GM19043 (cell line): ENCODE measurements around the gene MXD4.

ENCODE experiments used
- ATAC-seq: cut with Tn5 transposase; IDR thresholded peaks from one replicate; pipeline ENCODE4 v1.9.1; 2021; ENCODE audit warnings: low read depth; ENCODE audit not compliant: unreplicated experiment

MXD4 gene

DNA sequence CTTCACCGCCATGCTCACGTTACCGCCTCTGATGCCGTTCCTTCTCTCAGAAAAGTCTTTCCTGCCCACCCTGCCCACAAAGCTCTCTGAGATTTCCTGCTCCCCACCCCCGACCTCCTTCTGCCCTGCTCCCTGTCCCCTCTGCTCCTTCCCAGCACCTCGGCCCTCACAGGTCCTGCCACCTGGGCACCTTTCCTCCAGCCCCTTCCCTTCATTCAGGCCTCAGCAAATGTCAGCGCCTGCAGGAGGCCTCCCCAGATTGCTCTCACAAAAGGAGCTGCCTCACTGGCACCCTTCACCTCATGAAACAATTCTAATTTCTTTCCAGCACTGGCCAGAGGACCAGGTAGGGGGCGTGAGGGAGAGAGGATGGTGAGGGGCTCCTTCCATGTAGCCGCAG, 33.6 kb upstream of the MXD4 start:
- ATAC-seq = no peak

DNA sequence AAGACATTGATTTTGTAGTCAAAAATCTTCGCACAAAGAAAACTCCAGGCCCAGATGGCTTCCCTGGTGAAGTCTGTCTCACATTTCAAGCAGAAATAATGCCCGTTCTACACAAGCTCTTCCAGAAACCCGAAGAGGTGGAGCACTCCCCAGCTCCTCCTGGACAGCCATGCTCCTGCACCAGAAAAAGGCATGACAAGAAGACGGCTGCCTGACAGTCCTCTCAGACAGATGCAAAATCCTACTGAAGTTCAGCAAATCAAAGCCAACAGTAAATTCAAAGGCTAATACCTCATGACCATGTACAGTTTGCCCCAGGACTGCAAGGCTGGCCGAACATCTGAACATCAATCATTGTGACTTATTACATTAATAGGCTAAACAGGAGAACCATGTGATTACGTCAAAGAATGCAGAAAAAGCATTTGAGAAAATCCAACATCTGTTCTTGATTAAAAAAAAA, 30.8 kb upstream of the MXD4 start:
- no peak for ATAC-seq

DNA sequence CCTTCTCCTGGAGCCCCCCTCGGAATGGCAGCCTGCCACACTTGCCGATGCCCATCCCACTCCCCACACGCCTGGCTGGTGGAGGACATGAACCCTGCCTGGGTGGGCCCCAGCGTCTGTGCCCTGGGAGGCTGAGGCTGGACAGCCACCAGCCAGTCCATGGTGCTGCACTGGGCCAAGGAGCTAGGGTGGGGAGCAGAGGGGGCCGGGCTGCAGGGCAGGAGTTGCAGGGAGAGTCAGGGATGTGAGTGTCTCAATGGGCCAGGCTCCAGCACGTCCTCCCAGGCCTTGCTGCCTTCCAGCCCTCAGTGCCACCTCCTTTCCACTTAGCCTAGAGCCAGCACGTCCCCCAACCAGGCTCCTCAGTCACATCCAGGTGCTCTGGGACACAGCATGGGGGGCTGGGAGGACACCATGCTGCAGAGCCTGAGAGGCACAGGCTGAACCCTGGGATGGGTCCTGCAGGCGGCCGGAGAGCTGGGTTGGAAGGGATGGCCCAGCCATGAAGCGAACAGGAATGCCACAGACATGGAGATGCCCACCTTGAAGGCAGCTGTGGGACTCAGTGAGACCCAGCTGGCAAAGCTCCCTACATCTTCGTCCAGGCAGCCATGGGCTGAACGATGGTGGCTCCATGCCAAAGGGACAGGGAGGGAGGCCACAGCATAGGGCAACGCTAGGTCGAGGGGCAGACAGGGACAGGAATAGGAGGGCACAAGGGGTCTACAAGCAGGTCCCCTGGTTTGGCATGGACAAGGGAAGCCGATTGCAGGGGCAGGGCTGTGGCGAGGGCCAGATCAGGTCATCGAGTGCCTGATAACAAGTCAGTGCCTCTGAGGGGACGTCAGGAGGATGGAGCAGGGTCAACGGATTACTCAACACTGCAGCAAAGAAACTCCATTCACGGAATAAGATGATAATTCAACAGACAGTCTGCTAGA, 30.1 kb upstream of the MXD4 start:
- ATAC-seq = no peak

DNA sequence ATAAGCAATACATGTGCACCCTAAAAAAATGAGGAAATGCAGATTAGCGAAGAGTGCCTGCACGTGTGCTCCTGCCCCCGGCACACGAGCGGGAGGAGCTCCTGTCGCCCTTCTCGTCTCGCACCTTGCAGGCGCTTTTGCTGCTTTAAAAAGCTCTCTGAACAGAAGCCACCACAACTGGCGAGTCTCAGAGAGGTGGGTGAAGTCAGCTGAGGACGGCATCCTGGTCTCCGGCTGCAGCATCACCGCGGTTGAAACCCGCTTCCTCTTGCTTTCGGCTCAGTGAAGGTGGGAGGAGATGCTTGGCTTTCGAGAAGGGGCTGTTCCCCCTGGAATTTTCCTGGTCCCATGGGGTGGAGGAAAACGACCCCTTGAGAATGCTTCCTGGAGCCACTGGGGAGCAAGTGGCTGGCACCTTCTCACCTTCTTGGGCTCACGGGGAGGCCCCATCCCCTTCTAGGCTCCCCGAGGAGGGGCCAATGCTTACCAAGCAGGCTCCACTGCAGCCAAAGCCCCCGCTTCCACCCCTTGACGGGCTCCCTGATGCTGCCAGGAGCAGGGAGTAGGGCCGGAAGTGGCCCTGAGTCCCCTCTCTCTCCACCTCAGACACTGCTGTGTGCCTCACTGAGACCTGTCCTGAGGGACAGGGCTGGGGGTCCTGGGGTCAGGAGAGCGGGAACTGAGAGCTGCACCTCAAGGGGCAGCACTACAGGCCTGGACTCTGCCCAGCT, 29.2 kb upstream of the MXD4 start:
- ATAC-seq = no peak

DNA sequence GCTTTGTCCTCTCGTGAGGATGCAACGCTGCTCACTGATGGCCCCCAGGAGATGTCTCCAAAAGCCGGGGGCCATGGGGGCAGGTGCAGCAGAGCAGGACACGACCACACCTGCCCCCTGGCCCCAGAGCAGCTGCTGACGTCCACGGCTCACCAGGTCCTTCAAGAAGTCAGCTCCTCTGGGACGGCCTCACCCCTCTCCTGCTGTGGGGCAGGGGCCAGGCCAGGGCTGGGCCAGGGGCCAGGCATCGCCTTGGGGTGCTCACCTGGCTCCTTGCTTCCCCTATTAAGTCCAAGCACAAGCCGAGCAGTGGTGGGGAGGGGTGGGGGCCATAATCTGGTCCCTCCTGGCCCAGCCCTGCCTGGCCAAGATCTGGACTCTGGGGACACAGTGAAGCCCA, 28.6 kb upstream of the MXD4 start:
- ATAC-seq = no peak

DNA sequence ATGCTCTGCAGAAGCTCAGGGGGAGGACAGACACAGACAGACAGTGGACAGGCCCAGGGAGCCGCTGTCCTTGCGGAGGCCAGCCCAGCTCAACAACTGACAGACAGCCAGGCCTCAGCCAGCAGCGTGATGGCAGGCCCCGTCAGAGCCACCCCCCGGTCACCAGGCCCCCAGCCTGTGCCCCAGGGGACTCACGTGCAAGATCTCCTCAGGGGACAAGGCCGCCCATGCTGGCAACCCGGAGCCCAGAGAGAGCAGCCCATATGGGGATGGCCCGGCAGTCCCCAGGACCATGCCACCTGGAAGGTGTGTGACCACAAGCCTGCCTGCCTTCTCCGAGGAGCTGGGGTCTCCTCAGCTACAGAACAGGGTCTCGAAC, 28.0 kb upstream of the MXD4 start:
- ATAC-seq = no peak

DNA sequence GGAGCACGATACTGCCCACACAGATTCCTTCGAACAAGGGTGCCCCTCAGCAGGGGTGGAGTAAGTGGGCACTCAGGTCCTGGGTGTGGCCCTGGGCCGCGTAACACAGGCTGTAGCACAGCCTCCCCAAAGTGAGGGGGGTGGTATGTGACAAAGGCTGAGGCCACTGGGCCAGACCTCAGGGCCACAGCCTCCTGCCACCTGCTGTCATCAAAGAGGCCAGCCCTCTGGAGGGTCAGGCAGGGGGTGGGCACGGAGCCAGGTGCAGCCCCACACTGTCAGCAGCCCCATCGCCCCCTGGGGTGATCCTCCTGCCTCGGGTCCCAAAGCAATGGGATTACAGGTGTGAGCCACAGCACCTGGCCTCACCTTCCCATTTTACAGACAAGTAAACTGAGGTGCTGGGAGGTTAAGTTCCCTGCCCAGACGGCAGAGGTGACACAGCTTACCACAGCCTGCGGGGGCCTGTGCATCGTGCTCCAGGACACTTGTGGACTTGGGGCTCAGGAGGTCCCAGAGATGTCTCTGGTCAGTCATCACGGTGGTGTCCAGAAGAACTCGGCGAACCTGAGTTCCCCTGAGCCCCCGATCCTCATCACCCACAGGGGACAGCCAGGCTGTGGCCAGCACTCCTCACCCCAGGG, 27.5 kb upstream of the MXD4 start:
- no peak for ATAC-seq

DNA sequence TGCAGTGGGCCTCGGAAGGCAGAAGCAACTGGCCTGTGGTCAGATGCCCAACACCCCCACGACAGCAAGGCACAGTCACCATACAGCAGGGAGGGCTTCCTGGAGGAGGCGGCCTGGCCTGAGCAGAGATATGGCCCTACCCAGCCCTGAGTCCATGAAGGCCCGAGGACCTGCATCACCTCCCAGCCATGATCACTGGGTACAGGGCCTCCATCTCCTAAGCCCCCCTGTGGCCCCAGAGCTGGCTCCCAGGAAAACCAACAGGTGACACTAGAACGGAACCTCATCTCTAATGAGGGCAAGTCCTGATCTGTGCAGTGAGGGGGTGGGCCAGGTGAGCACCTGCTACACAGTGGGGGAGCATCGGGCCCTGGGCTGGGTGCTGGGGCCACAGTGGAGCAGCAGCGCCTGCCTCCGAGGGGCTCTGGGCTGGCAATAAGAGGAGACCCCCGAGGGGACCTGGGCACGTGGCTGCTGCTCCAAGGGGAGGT, 26.2 kb upstream of the MXD4 start:
- no peak for ATAC-seq

DNA sequence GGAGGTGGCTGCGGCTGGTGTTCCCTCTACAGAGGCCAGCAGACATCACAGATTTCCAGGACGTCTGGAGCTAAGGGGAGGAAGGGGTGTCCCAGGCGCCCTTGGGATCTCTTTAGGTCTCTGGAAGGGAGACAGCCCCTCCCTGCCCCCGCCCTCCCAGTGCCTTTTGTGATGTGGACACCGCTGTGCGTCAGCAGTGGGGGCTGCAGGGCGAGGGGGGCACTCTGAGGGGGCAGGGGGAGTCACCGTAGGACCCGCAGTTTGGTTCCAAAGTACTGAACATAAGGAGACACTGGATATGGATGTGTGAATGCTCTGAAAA, 25.6 kb upstream of the MXD4 start:
- no peak for ATAC-seq

DNA sequence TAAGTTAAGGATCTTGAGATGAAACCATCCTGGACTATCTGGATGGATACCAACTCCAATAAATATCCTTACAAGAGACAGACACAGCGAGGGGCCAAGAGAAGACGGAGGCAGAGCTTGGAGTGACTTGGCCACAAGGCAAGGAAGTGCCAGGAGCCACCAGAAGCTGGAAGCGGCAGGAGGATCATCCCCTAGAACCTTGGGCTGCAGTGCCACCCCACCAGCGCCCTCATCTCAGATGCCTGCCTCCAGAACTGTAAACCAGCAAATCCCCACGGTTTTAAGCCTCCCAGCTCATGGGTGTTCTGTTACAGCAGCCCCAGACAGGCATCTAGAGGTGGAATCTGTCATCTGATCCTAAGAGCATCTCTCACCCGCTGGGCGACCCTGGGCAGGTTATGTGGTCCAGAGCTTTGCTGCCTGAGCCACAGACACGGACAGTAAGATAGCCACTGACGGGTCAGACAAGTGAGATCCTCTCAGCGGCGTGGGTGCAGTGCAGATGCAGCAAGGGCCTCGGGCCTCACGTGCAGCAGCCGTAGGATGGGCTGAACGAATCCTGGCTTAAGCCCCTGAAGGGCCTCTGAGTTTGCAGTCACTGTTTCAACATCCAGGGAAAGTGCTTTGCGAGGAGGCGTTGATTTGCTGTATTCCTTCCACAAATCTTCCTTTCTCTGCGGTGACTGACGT, 25.1 kb upstream of the MXD4 start:
- no peak for ATAC-seq

DNA sequence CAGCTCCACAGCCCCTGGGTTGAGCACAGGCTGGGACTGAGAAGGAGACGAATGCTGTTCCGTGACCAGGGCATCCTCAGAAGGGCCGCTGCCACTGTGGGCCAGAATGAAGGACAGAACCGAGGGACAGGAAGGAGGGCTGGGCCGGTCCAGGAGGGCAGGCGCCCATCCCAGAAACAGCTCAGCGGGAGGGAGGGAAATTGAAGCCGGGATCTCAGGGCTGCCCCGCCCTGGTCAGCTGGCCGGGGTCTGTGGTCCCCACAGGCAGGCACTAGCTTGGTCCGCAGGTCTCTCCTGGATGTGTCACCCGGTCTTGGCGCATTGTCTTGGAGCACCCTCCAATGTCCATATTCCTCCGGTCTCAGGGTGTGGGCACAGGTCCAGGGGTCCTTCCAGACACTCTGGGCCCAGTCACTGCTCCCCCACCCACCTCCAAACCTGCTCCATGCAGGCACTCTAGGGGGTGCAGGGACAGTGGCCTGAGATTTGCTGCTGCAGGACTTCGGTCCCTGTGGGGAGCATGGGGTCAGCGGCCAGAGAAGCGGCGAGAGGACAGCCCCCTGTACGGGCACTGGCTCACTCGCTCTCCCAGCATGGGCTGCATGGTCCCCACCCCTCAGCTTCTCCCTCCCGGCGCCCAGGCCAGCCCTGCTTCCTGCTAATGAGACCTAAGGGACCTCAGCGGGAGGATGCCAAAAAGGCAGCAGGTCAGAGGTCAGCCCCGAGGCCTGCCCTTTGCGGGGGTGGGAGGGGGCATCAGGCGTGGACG, 23.9 kb upstream of the MXD4 start:
- no peak for ATAC-seq

DNA sequence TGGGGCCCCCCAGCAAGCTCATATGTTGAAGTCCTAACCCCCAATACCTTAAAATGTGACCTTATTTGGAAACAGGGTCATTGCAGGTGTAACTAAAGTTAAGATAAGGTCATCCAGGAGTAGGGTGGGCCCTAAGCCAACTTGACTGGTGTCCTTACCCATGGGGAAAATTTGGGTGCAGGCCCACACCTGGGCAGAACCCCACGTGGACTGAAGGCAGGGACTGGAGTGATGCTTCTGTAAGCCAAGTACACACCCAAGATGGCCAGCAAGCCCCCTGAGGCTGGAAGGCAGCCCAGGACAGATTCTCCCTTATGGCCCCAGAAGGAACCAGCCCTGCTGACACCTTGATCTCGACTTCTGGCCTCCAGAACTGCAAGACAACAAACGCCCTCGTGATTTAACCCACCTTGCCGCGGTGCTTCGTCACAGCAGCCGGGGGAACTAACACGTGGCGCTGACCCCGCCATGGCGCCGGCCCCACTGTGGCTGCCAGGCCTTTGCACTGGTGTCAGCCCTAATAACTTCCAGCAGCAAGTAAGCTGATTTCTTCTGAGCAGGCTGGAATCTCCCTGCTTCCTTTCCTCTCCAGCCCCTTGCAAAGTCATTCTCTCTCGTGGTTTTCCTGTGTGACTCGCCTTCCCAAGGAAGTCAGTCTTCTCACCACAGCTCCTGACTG, 23.2 kb upstream of the MXD4 start:
- no peak for ATAC-seq

DNA sequence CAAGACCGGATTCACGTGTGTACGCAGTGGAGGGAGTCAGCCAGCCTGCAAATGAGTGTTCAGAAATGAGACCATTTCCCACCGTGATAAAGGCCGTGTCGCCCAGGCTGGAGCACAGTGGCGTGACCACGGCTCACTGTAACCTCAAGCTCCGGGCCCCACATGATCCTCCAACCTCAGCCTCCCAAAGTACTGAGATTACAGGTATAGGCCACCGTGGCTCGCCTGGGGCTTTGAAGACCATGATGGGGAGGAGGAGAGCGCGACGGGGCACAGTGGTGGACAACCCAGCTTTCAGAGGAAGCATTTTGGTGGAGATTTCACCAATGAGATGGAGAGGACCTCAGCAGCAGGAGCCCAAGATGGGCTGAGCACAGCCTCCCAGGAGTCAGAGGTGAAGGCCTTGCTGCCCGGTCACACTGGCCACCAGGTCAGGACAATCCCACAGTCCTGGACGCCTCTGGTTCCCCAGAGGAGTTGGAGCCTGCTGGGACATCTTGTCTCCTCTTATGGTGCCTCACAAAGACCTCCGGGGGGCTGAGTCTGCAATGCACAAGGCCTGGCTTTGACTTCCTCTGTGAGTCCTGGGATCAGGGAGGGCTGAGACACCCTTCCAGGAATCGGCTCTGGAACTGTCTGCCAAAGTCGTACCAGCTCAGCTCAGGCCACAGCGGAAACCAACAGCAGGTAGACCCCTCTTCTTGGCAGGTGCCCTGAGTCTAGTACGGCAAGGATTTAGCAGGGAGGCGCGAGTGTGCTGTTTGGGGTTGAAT, 22.4 kb upstream of the MXD4 start:
- ATAC-seq = no peak

DNA sequence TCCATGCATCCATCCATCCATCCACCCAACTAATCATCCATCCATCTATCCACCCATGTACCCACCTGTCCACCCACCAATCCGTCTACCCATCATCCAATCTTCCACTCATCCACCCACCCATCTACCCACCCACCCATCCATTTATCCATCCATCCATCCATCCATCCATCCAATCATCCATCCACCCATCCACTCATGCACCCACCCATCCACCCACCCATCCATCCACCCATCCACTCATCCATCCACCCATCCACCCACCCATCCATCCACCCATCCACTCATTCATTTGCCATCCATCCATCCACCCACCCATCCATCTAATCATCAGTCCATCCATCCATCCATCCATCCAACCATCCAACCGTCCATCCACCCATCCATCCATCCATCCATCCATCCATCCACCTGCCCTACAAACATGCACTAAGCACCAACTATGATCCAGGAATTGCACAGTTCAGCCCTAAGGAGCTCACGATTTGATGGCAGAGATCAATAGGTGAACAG, 21.3 kb upstream of the MXD4 start:
- ATAC-seq = no peak

DNA sequence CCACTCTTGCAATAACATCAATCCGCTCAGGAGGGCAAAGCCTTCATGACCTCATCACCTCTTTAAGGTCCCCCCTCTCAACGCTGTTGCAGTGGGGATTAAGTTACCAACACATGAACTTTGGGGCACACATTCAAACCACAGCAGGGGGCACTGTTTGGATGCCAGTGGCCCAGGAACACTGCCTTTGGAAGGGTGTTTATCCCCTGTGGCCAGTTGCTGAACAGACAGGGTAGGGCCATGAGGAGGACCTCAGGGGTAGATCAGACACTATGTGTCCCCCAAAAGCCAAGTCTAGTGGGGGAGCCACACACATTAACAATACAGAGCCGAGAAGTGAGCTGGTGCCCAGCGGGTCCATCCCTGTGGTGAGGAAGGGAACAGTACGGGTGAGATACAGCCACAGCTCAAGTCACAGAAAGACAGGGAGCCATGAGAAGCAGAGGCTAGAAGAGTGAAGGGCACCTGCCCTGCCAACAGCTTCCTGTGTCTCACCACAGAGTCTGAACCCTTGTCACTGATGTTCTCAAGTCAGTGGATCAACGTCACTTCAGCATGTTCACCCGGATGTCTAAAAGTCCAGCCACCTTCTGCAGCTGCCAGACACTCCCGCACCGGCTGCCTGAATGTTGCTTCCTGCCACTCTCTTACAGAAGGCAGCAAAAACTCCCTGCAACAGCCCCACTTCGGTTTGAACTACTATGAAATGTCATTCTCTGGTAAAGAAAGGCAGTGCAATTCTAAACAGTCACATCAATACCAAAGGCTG, 19.9 kb upstream of the MXD4 start:
- ATAC-seq = no peak

DNA sequence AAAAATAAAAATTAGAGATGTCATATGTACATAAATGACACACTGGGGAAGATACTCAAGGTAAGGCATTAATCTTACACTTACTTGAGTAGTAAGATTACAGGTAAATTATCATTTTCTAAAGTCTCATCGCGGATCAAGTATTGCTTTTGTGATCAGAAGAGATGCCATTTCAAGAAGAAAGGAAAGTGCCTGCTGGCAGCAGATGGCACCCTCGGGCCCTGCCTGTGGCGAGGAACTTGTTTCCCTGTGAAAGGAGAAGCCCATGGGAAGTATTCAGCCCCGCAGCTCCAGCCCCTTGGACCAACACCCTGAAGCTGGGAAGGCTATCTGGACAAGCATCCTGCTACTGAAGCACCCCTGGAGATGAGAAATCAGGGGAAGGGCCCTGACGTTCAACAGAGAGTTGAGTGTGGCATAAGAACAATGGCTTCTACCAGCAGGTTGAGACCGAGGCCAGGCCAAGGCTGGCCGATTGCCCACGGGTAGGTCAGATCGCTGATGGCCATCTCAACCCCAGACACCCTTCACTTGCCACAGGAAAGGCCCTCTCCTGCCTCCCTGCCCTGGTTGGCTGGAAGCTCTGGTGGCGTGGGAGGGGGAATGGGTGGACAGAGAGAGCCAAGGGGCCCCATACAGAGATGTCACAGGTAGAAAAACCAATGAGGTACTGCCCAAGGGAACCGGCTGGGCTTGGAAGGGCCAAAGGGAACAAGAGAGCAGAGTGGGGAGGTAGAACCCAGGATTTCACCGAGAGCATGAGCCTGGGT, 18.8 kb upstream of the MXD4 start:
- no peak for ATAC-seq

DNA sequence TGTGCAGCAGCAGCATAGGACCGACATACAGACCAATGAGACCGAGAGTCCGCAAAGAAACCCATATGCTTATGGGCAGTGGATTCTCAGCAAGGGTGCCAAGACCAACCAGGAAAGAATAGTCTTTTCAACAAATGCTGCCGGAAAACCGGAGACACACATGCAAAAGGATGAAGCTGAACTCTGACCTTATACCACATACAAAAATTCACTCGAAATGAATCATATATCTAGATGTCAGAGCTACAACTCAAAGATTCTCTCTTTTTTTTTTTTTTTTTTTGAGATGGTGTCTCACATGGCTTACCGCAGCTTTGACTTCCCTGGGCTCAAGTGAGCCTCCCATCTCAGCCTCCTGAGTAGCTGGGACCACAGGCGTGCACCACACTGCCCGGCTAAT, 16.0 kb upstream of the MXD4 start:
- no peak for ATAC-seq
